SK-N-SH (cell line): Measurements from ENCODE around the gene CPLANE2. TPM values are rescaled to one million over a fixed set of nuclear protein-coding genes. Genes with fewer than 3 reads are reported as not detected.

Experiments used
- CTCF ChIA-PET: fragments of 300-600, 350-600 bp; formaldehyde crosslinking; extraction: SDS; loops from one replicate; lab custom pipeline; 2021; lab: Yijun Ruan, JAX
- POLR2A ChIA-PET: fragments of 350-600 bp; sonication (Branson Sonifier 250); formaldehyde crosslinking; extraction: SDS; loops from one replicate; lab custom pipeline; 2020; ENCODE audit warnings: antibody characterized with exemption, inconsistent platforms; lab: Yijun Ruan, JAX
- DNase-seq: peaks from one replicate; pipeline ENCODE4 v3.0.0; 2012
- H2AFZ ChIP-seq: fragments of 200-600 bp; sonication (generic); 2 replicates; pipeline ENCODE4 v1.8.1; 2016; ENCODE audit warnings: antibody characterized with exemption, mild to moderate bottlenecking, low read depth
- H3F3A ChIP-seq: fragments of 200-600 bp; sonication (generic); replicated peaks from 2 replicates; pipeline ENCODE3; 2016; ENCODE audit warnings: antibody characterized with exemption, mild to moderate bottlenecking; ENCODE audit not compliant: insufficient read depth
- H3K27ac ChIP-seq, 2 experiments: fragments of 200-500 bp in 1 of 2; fragments of 200-600 bp in 1 of 2; sonication (Bioruptor generic) in 1 of 2; sonication (generic), shearing (Covaris generic) in 1 of 2; 2 replicates each; pipeline versions ENCODE4 v1.5.1 to v1.6.1; 2014 to 2016; ENCODE audit warnings: low read depth in 2 of 2, inconsistent platforms in 1 of 2, low read length in 1 of 2, mild to moderate bottlenecking in 1 of 2, mixed read lengths in 1 of 2
- H3K27me3 ChIP-seq: fragments of 200-600 bp; sonication (generic), shearing (Covaris generic); 2 replicates; pipeline ENCODE4 v1.6.1; 2016; ENCODE audit warnings: mixed run types; ENCODE audit not compliant: insufficient read depth
- H3K36me3 ChIP-seq, 2 experiments: fragments of 200-500 bp in 1 of 2; fragments of 200-600 bp in 1 of 2; sonication (Bioruptor generic) in 1 of 2; sonication (generic) in 1 of 2; replicated peaks in 1 of 2; 2 replicates each; pipeline versions ENCODE3 to v1.5.1; 2014 to 2016; ENCODE audit warnings: low read length in 1 of 2, mild to moderate bottlenecking in 1 of 2; ENCODE audit not compliant: insufficient read depth in 2 of 2, control insufficient read depth in 1 of 2
- H3K4me1 ChIP-seq, 2 experiments: fragments of 200-500 bp in 1 of 2; fragments of 200-600 bp in 1 of 2; sonication (Bioruptor generic) in 1 of 2; sonication (generic), shearing (Covaris generic) in 1 of 2; 2 replicates each; pipeline versions ENCODE4 v1.5.1 to v1.6.1; 2014 to 2016; ENCODE audit warnings: low read depth in 1 of 2, low read length in 1 of 2, mixed run types in 1 of 2; ENCODE audit not compliant: insufficient read depth in 2 of 2, control insufficient read depth in 1 of 2
- H3K4me2 ChIP-seq: fragments of 200-600 bp; sonication (generic), shearing (Covaris generic); 2 replicates; pipeline ENCODE4 v1.6.1; 2017; ENCODE audit warnings: mixed run types
- H3K4me3 ChIP-seq, 2 experiments: fragments of 200-500 bp in 1 of 2; fragments of 200-600 bp in 1 of 2; sonication (Bioruptor generic) in 1 of 2; sonication (generic), shearing (Covaris generic) in 1 of 2; 2 replicates each; pipeline versions ENCODE4 v1.5.1 to v1.8.1; 2014 to 2016; ENCODE audit warnings: low read depth in 2 of 2, inconsistent platforms in 1 of 2, low read length in 1 of 2, mild to moderate bottlenecking in 1 of 2, mixed read lengths in 1 of 2, moderate library complexity in 1 of 2
- H3K79me2 ChIP-seq: fragments of 200-600 bp; sonication (generic); 2 replicates; pipeline ENCODE4 v1.8.1; 2017; ENCODE audit warnings: mild to moderate bottlenecking; ENCODE audit not compliant: insufficient read depth
- H3K9ac ChIP-seq: fragments of 200-600 bp; sonication (generic); 2 replicates; pipeline ENCODE4 v1.6.1; 2017; ENCODE audit warnings: mixed run types
- H3K9me2 ChIP-seq: fragments of 200-600 bp; sonication (generic); 2 replicates; pipeline ENCODE4 v1.6.1; 2017; ENCODE audit warnings: mixed run types
- H3K9me3 ChIP-seq: fragments of 200-600 bp; sonication (generic); 2 replicates; pipeline ENCODE4 v1.6.1; 2017; ENCODE audit warnings: mixed run types, mild to moderate bottlenecking, moderate library complexity
- H4K20me1 ChIP-seq: fragments of 200-600 bp; sonication (generic); 2 replicates; pipeline ENCODE4 v1.6.1; 2017; ENCODE audit warnings: mild to moderate bottlenecking, mixed run types; ENCODE audit not compliant: insufficient read depth
- ELF1 ChIP-seq: IDR thresholded peaks from 2 replicates; pipeline ENCODE4 v1.4.0; 2012
- JUND ChIP-seq: IDR thresholded peaks from 2 replicates; pipeline ENCODE4 v1.4.0; 2012
- MXI1 ChIP-seq: IDR thresholded peaks from 2 replicates; pipeline ENCODE4 v1.6.1; 2012; ENCODE audit warnings: mild to moderate bottlenecking, low read depth, low read length, improper control_type of control experiment
- REST ChIP-seq: IDR thresholded peaks from 2 replicates; pipeline ENCODE4 v1.6.1; 2012; ENCODE audit warnings: mild to moderate bottlenecking, low read depth, low read length, moderate library complexity
- RXRA ChIP-seq: IDR thresholded peaks from 2 replicates; pipeline ENCODE4 v1.4.0; 2012; ENCODE audit warnings: low read depth, mild to moderate bottlenecking, borderline replicate concordance
- USF2 ChIP-seq: fragments of 150-350 bp; IDR thresholded peaks from 2 replicates; pipeline ENCODE4 v1.6.1; 2017; ENCODE audit warnings: antibody characterized with exemption, low read length, low read depth, borderline replicate concordance
- YY1 ChIP-seq: IDR thresholded peaks from 2 replicates; pipeline ENCODE4 v1.4.0; 2012; ENCODE audit warnings: low read depth, mild to moderate bottlenecking
- WGBS: methylation state at CpG from one replicate; pipeline ENCODE4 v1.1.6; 2017; ENCODE audit warnings: low lambda C conversion rate; 5-methylcytosine and 5-hydroxymethylcytosine counted together
- polyA plus RNA-seq, 3 experiments: library from polyadenylated mRNA; depleted of rRNA; stranded (reverse); fragments of >200 nt; gene quantifications; 2 replicates each; pipeline ENCODE4 v1.2.3, GENCODE V29; 2012
- TF ChIP-seq, protein P1 (sequence below): fragments of 200-600 bp; sonication (generic); IDR thresholded peaks from 2 replicates; pipeline ENCODE4 v1.6.1; 2017; ENCODE audit warnings: antibody characterized with exemption, mild to moderate bottlenecking, moderate library complexity
- TF ChIP-seq, protein P2 (sequence below): IDR thresholded peaks from 2 replicates; pipeline ENCODE4 v1.4.0; 2012; ENCODE audit warnings: low read depth, borderline replicate concordance
- TF ChIP-seq, protein P3 (sequence below): IDR thresholded peaks from 2 replicates; pipeline ENCODE4; 2012

The CPLANE2 gene
- polyA plus RNA-seq, 1 of the 3 experiments (the other 2 are of a cell fraction): 8.6 TPM

GRCh38 chr1:16229976-16230740, 6.8 kb downstream of the CPLANE2 start:
- Histone ChIP-seq H3K36me3 (no peaks in the 10 kb centered on the region), H3F3A (no peaks in the 10 kb centered on the region), H3K4me1 (no peaks in the 10 kb centered on the region), H3K9me2 (no peaks in the 10 kb centered on the region), H3K27ac (no peak overlapping the region), H3K27me3 (no peaks in the 10 kb centered on the region), H3K4me3 (no peak overlapping the region), H3K9me3 (no peaks in the 10 kb centered on the region), H2AFZ (no peak overlapping the region), H4K20me1 (no peaks in the 10 kb centered on the region), H3K9ac (no peak overlapping the region), H3K4me2 (no peak overlapping the region), H3K79me2 (no peaks in the 10 kb centered on the region)
- no peak for DNase-seq
- POLR2A ChIA-PET: no interaction called here
- no peak for TF ChIP-seq REST
- TF ChIP-seq, protein P1, sequence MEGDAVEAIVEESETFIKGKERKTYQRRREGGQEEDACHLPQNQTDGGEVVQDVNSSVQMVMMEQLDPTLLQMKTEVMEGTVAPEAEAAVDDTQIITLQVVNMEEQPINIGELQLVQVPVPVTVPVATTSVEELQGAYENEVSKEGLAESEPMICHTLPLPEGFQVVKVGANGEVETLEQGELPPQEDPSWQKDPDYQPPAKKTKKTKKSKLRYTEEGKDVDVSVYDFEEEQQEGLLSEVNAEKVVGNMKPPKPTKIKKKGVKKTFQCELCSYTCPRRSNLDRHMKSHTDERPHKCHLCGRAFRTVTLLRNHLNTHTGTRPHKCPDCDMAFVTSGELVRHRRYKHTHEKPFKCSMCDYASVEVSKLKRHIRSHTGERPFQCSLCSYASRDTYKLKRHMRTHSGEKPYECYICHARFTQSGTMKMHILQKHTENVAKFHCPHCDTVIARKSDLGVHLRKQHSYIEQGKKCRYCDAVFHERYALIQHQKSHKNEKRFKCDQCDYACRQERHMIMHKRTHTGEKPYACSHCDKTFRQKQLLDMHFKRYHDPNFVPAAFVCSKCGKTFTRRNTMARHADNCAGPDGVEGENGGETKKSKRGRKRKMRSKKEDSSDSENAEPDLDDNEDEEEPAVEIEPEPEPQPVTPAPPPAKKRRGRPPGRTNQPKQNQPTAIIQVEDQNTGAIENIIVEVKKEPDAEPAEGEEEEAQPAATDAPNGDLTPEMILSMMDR: no peak
- TF ChIP-seq, protein P2, sequence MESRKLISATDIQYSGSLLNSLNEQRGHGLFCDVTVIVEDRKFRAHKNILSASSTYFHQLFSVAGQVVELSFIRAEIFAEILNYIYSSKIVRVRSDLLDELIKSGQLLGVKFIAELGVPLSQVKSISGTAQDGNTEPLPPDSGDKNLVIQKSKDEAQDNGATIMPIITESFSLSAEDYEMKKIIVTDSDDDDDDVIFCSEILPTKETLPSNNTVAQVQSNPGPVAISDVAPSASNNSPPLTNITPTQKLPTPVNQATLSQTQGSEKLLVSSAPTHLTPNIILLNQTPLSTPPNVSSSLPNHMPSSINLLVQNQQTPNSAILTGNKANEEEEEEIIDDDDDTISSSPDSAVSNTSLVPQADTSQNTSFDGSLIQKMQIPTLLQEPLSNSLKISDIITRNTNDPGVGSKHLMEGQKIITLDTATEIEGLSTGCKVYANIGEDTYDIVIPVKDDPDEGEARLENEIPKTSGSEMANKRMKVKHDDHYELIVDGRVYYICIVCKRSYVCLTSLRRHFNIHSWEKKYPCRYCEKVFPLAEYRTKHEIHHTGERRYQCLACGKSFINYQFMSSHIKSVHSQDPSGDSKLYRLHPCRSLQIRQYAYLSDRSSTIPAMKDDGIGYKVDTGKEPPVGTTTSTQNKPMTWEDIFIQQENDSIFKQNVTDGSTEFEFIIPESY: no peak
- TF ChIP-seq, protein P3, sequence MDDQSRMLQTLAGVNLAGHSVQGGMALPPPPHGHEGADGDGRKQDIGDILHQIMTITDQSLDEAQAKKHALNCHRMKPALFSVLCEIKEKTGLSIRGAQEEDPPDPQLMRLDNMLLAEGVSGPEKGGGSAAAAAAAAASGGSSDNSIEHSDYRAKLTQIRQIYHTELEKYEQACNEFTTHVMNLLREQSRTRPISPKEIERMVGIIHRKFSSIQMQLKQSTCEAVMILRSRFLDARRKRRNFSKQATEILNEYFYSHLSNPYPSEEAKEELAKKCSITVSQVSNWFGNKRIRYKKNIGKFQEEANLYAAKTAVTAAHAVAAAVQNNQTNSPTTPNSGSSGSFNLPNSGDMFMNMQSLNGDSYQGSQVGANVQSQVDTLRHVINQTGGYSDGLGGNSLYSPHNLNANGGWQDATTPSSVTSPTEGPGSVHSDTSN: no peak
- TF ChIP-seq YY1: no peak
- no peak for TF ChIP-seq USF2
- TF ChIP-seq ELF1: no peak
- TF ChIP-seq MXI1: no peak
- no peak for TF ChIP-seq RXRA
- TF ChIP-seq JUND: no peak
- CTCF ChIA-PET: interaction anchor here (0.9 to 1.3 kb wide), 3 partner anchors 12 to 148 kb away, joined by 3 to 7 read pairs (median 4); no protein-coding TSS in a partner anchor
- WGBS: 85% methylated on average over 8 of the region's 13 CpGs
